ENCODE data around the gene ABCC4.

The ABCC4 gene

GRCh38 chr13:95323930-95324662 is 22.8 kb upstream of the ABCC4 start:
- H3K9me3 ChIP-seq: no peaks in the 10 kb centered on the region
- peak; percentile 41 for DNase-seq
- no peaks in the 10 kb centered on the region for H3K36me3 ChIP-seq
- no peaks in the 10 kb centered on the region for H3K27me3 ChIP-seq
- peaks cover 6% of the 10 kb centered on the region; the same call in 1 of the 2 replicates for H3K4me1 ChIP-seq
- no peak overlapping the region for H3K4me3 ChIP-seq (ENCODE audit: low read depth, low read length)
- TF ChIP-seq, protein P1, sequence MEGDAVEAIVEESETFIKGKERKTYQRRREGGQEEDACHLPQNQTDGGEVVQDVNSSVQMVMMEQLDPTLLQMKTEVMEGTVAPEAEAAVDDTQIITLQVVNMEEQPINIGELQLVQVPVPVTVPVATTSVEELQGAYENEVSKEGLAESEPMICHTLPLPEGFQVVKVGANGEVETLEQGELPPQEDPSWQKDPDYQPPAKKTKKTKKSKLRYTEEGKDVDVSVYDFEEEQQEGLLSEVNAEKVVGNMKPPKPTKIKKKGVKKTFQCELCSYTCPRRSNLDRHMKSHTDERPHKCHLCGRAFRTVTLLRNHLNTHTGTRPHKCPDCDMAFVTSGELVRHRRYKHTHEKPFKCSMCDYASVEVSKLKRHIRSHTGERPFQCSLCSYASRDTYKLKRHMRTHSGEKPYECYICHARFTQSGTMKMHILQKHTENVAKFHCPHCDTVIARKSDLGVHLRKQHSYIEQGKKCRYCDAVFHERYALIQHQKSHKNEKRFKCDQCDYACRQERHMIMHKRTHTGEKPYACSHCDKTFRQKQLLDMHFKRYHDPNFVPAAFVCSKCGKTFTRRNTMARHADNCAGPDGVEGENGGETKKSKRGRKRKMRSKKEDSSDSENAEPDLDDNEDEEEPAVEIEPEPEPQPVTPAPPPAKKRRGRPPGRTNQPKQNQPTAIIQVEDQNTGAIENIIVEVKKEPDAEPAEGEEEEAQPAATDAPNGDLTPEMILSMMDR (IDR thresholded peaks at IDR 0.05; ENCODE audit: low read depth, low read length): no peak

DNA sequence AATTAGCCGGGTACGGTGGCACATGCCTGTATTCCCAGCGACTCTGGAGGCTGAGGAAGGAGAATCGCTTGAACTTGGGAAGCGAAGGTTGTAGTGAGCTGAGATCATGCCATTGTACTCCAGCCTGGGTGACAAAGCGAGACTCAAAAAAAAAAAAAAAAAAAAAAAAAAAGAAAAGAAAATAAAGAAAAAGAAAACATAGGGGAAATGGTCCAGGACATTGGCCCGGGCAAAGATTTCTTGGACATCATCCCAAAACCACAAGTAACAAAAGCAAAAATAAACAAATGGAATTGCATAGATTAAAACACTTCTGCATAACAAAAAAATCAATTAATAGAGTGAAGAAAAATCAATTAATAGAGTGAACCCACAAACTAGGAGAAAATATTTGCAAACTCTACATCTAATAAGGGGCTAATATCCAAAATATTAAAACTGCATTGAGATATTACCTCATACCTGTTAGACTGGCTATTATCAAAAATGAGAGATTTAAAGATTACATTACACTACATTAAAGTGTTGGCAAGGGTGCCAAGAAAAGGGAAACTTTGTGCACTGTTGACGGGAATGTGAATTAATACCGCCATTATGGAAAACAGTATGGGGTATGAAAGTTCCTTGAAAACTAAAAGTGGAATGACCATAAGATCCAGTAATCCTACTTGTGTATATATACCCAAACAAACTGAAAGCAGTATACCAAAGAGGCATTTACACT is 18.5 kb upstream of the ABCC4 start:
- Histone ChIP-seq H3K27me3 (no peaks in the 10 kb centered on the region), H3K9me3 (no peaks in the 10 kb centered on the region), H3K4me1 (peaks cover 6% of the 10 kb centered on the region; the same call in 1 of the 2 replicates), H3K4me3 (ENCODE audit: low read depth, low read length) (no peak overlapping the region), H3K36me3 (no peaks in the 10 kb centered on the region)
- DNase-seq: no peak
- TF ChIP-seq, protein P1 (IDR thresholded peaks at IDR 0.05; ENCODE audit: low read depth, low read length): no peak

DNA sequence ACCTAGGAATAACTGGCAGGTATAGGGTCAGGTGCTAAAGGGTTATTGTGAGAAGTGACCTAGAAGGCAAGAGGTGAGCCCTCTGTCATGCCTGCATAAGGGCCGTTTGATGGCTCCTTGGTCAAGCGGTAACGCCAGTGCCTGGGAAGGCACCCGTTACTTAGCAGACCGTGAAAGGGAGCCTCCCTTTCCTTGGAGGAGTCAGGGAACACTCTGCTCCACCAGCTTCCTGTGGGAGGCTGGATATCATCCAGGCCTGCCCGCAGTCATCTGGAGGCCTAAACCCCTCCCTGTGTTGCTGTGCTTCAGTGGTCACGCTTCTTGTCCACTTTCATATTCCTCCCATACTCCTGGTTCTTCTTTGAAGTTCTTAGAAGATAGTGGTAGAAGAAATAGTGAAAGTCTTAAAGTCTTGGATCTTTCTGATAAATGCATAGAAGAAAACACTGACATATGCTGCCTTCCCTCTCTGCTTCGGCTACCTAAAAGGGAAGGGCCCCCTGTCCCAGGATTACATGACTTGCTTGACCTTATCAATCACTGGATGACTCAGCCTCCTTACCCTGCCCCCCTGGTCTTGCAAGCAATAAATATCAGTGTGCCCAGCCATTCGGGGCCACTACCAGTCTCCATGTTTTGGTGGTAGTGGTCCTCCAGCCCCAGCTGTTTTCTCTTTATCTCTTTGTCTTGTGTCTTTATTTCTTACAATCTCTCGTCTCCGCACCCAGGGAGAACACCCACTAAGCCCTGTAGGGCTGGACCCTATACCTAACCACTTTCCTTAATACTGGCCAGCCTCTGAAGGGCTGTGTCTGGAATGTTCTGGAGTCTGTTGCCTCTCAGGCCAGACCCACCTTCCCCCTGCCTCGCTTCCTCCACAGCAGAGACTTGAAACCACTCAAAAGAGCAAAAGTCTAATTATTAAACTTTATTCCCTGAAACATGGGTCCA is 16.1 kb upstream of the ABCC4 start:
- H3K4me1 ChIP-seq: no peaks in the 10 kb centered on the region
- TF ChIP-seq, protein P1 (IDR thresholded peaks at IDR 0.05; ENCODE audit: low read depth, low read length): no peak
- H3K4me3 ChIP-seq (ENCODE audit: low read depth, low read length): no peak overlapping the region
- H3K9me3 ChIP-seq: no peaks in the 10 kb centered on the region
- H3K27me3 ChIP-seq: no peaks in the 10 kb centered on the region
- no peak for DNase-seq
- no peaks in the 10 kb centered on the region for H3K36me3 ChIP-seq

DNA sequence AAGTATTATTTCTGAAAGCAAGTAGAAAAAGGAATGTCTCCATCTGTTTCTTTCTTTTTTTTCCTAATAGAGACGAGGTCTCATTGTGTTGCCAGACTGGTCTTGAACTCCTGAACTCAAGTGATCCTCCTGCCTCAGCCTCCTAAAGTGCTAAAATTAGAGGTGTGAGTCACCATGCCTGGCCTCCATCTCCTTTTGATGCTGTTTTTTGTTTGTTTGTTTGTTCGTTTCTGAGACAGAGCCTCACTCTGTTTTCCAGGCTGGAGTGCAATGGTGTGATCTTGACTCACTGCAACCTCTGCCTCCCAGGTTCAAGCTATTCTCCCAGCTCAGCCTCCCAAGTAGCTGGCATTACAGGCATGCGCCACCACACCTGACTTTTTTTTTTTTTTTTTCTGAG is 14.5 kb upstream of the ABCC4 start:
- Histone ChIP-seq H3K36me3 (no peaks in the 10 kb centered on the region), H3K9me3 (no peaks in the 10 kb centered on the region), H3K4me3 (ENCODE audit: low read depth, low read length) (no peak overlapping the region), H3K27me3 (no peaks in the 10 kb centered on the region), H3K4me1 (no peaks in the 10 kb centered on the region; the same call in 1 of the 2 replicates)
- DNase-seq: no peak
- TF ChIP-seq, protein P1 (IDR thresholded peaks at IDR 0.05; ENCODE audit: low read depth, low read length): no peak

- Histone ChIP-seq H3K27me3 (no peaks in the 10 kb centered on the region), H3K36me3 (no peaks in the 10 kb centered on the region)
Observed at GRCh38 chr13:95307507-95307906, 6.3 kb upstream of the ABCC4 start.

More at GRCh38 chr13:95307507-95307906, 6.3 kb upstream of the ABCC4 start:
- DNase-seq: no peak
- H3K4me3 ChIP-seq (ENCODE audit: low read depth, low read length): no peak overlapping the region
- no peaks in the 10 kb centered on the region for H3K9me3 ChIP-seq
- TF ChIP-seq, protein P1 (IDR thresholded peaks at IDR 0.05; ENCODE audit: low read depth, low read length): no peak
- no peaks in the 10 kb centered on the region; the same call in 1 of the 2 replicates for H3K4me1 ChIP-seq

Measured in BE2C (cell line).